ENCODE data around the gene MRPS23. TPM values are rescaled to one million over a fixed set of nuclear protein-coding genes. Genes with fewer than 3 reads are reported as not detected.

Gene MRPS23
- total and polyA plus RNA-seq, 2 of the 4 experiments (the other 2 are of a cell fraction), result 23.5 to 37.3 TPM

DNA sequence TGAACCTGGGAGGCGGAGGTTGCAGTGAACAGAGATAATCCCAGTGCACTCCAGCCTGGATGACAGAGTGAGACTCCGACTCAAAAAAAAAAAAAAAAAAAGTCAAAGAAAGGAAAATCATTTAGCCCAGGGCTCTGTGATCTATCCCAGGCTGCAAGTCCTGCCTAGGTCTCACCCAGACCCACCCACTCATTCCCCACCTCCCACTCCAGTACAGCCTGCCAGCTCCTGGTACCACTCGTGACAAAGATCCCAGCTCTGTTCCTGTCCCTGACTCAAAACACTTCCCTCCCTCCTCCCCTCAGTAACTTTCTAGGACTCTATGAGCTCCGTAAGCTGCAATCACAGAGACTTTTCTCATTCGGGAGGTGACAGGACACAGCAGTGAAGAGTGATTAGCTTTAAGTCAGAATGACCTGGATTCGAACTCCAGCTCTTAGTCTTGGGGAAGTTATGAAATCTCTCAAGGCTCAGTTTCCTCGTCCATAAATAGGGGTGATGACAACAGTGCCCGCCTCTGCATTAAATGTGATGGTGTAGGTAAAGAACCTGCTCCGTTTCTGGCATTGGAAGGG, 28.0 kb upstream of the MRPS23 start (continued):
- TF ChIP-seq, protein P1, sequence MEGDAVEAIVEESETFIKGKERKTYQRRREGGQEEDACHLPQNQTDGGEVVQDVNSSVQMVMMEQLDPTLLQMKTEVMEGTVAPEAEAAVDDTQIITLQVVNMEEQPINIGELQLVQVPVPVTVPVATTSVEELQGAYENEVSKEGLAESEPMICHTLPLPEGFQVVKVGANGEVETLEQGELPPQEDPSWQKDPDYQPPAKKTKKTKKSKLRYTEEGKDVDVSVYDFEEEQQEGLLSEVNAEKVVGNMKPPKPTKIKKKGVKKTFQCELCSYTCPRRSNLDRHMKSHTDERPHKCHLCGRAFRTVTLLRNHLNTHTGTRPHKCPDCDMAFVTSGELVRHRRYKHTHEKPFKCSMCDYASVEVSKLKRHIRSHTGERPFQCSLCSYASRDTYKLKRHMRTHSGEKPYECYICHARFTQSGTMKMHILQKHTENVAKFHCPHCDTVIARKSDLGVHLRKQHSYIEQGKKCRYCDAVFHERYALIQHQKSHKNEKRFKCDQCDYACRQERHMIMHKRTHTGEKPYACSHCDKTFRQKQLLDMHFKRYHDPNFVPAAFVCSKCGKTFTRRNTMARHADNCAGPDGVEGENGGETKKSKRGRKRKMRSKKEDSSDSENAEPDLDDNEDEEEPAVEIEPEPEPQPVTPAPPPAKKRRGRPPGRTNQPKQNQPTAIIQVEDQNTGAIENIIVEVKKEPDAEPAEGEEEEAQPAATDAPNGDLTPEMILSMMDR (conservative IDR thresholded peaks at IDR 0.05; ENCODE audit: low read depth, low read length), result no peak

DNA sequence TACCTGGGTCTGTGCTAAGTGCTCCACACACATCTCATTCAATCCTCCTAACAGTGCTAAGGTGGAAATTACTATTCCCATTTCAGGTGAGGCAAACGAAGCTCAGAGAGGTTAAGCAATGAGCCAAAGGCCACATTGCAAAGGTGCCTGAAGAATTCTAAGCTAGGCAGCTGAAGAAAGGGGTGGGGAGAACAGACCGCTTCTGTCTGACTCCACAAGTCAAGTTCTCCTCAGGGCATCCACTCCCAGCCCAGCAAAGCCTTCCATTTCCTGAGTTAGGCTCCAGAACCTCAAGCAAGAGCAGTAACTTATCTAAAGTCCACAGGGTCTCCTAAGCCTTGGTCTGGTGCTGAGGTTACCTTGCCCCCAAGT, 27.0 kb upstream of the MRPS23 start:
- Histone ChIP-seq H3K36me3 (ENCODE audit: control insufficient read depth, insufficient read depth, low read length) (peaks cover 29% of the 10 kb centered on the region), H3K4me2 (ENCODE audit: low read depth, low read length) (no peak overlapping the region), H3K27ac (ENCODE audit: insufficient read depth, low read length) (peak overlapping the region; percentile 74; the same call in 1 of the 2 replicates), H4K5ac (ENCODE audit: low read depth, low read length) (peak overlapping the region; percentile 47), H3K79me1 (ENCODE audit: low read depth in 1 of 2, low read length in 2 of 2) (peaks cover 20 to 70% of the 10 kb centered on the region in 2 experiments), H3K4ac (ENCODE audit: low read depth, low read length) (peak overlapping the region; percentile 96), H3K4me3 (ENCODE audit: insufficient read depth, low read depth, low read length) (no peak overlapping the region), H3K9me3 (ENCODE audit: control insufficient read depth, insufficient read depth, low read length) (no peaks in the 10 kb centered on the region), H4K20me1 (ENCODE audit: insufficient read depth, low read length) (no peaks in the 10 kb centered on the region; the same call in 1 of the 2 replicates), H3K9ac (ENCODE audit: low read depth, low read length) (no peak overlapping the region), H3K9me1 (ENCODE audit: insufficient read depth, low read length) (peaks cover 47% of the 10 kb centered on the region), H2BK20ac (ENCODE audit: low read depth, low read length) (peak overlapping the region; percentile 93), H3K18ac (ENCODE audit: low read depth, low read length) (peak overlapping the region; percentile 55; the same call in 1 of the 2 replicates), H4K91ac (ENCODE audit: insufficient read depth, low read depth, low read length) (peak overlapping the region; percentile 96), H2AK9ac (replicated peaks; ENCODE audit: low read depth, low read length, poor library complexity) (peak overlapping the region; percentile 73), H3K14ac (replicated peaks; ENCODE audit: low read depth, low read length) (peak overlapping the region; percentile 94), H3K56ac (ENCODE audit: extremely low read depth, insufficient read depth, low read length) (0 out of 2 replicates have a peak overlapping the region, but pooled peaks have one; percentile 16), H4K8ac (ENCODE audit: low read depth in 2 of 2, low read length in 2 of 2) (peak overlapping the region; percentile 75 to 87), H2BK5ac (ENCODE audit: low read depth, low read length, poor library complexity, severe bottlenecking) (peak overlapping the region; percentile 77), H3K27me3 (ENCODE audit: control insufficient read depth, insufficient read depth, low read length) (no peaks in the 10 kb centered on the region), H2BK120ac (ENCODE audit: low read depth, low read length) (peak overlapping the region; percentile 97), H2AFZ (replicated peaks; ENCODE audit: low read length, poor library complexity) (no peak overlapping the region), H3K23ac (ENCODE audit: low read depth, low read length) (peak overlapping the region; percentile 84), H2AK5ac (ENCODE audit: low read depth, low read length) (peak overlapping the region; percentile 100), H2BK15ac (ENCODE audit: low read depth, low read length) (peak overlapping the region; percentile 97), H3K4me1 (ENCODE audit: control insufficient read depth, insufficient read depth, low read length) (peaks cover 61% of the 10 kb centered on the region)
- in situ Hi-C loops (cut with MboI; ENCODE audit: low sequenced_read_pairs) (no loop called here), intact Hi-C loops (cut with micrococcal nuclease) (no loop called here), dilution Hi-C loops (cut with HindIII; ENCODE audit: low sequenced_read_pairs, unreplicated experiment) (no loop called here)
- TF ChIP-seq CHD1 (IDR thresholded peaks at IDR 0.05; ENCODE audit: low read depth, low read length) (no peak), RAD21 (IDR thresholded peaks at IDR 0.05; ENCODE audit: low read length) (no peak), RCOR1 (IDR thresholded peaks at IDR 0.05; ENCODE audit: insufficient replicate concordance, low read length) (no peak), MAFK (IDR thresholded peaks at IDR 0.05; ENCODE audit: low read depth, low read length) (no peak), FOS (IDR thresholded peaks at IDR 0.05; ENCODE audit: low read depth, low read length) (no peak), MAZ (IDR thresholded peaks at IDR 0.05; ENCODE audit: borderline replicate concordance, low read depth, low read length) (no peak), NFE2L2 (IDR thresholded peaks at IDR 0.05; ENCODE audit: low read depth, low read length) (no peak)
- no peak for ATAC-seq (ENCODE audit: low read depth)
- CTCF ChIA-PET, result no interaction called here
- POLR2A ChIA-PET (ENCODE audit: unreplicated experiment), result interaction anchor here (1.2 kb wide), 1 partner anchor 74 kb away, joined by 4 read pairs; no protein-coding TSS in a partner anchor
- no TSS peak for BruUV-seq (replicated peaks)
- no CpG with 5 or more reads among the region's 2 CpGs for WGBS, 2 experiments (ENCODE audit: extremely low coverage in 2 of 2, insufficient read length in 1 of 2)
- DNase-seq, result no peak

Measured in IMR-90 (cell line).